ENCODE results near the gene ANKMY2. TPM values are rescaled to one million over a fixed set of nuclear protein-coding genes. Genes with fewer than 3 reads are reported as not detected.
A peak's percentile ranks its signal among the peaks of the same experiment; 100 is the strongest.
"Not testable (repeated sequence)": the region's sequence is repeated elsewhere in the genome, so short reads cannot be mapped to it uniquely, and the experiment has no call there.

ANKMY2 gene
- 10 to 100 TPM; 29.7 to 36.9 (median 35.7) TPM for polyA plus RNA-seq (ENCODE audit: insufficient read length in 4 of 4)

DNA sequence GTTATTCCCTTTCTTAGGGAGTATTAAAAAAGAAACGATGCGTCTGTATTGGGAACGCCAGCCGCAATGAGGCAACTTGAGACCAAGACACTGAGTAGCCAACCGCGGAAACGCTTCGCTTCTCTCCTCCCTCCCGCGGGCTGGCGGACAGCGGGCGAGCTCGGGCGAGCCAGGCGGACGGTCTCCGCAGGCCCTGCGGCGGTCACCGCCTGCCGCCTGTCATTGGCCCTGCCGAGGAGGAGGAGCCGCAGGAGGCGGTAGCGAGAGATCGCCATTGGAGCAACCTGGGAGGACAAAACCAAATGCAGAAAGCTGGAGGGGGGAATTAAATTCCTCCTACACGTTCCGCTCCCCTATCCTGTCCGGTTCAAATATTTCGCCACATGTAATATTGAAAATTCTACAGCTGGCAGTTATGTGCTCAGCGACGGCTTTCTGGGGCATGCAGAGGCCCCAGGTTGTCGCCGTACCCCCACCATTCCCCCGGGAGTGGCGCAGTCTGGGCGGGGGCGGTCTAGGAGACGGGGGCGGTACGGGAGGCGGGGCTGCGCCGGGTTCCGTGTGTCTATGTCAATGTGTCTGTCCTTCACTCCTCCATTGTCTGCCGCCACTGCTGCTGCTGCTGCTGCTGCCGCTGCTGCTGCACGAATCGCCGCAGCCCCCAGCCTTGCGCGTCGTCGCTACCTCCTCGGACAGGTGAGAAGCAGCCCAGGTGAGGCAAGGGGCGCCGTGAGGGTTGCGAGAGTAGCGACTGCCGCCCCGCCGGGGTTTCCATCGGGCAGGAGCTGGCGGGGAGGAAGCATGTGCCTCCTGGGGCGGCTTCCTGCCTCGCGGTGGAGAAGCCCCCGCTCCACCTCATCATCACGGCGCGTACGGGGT, at the start of gene ANKMY2, which contains the start of gene BZW2:
Gene ANKMY2, minus strand, starts transcription at position 162 of the 879 bp plus-strand sequence. CDS start 181 bp downstream, outside the sequence.
Gene BZW2, plus strand, starts transcription at position 589 of the 879 bp plus-strand sequence. CDS start 19,263 bp downstream, outside the sequence.
- DNase-seq (ENCODE audit: low read depth in 4 of 4, low spot score in 3 of 4): peak; percentile 86 to 90 (median 88)

DNA sequence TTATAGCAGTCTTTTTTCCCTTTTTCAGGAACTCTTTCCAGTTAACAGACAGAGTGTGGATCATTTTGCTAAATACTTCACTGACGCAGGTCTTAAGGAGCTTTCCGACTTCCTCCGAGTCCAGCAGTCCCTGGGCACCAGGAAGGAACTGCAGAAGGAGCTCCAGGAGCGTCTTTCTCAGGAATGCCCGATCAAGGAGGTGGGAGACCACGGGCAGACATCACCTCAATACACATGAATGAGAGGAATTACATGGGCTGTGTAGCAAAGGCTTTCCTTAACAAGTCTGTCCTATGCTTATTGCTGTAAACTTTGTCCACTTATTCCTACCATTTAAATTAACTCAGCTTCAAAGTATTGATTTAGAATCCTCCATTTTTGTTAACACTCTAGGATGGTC, 49.3 kb upstream of the ANKMY2 start:
- no peak for DNase-seq (ENCODE audit: low read depth in 4 of 4, low spot score in 3 of 4)

DNA sequence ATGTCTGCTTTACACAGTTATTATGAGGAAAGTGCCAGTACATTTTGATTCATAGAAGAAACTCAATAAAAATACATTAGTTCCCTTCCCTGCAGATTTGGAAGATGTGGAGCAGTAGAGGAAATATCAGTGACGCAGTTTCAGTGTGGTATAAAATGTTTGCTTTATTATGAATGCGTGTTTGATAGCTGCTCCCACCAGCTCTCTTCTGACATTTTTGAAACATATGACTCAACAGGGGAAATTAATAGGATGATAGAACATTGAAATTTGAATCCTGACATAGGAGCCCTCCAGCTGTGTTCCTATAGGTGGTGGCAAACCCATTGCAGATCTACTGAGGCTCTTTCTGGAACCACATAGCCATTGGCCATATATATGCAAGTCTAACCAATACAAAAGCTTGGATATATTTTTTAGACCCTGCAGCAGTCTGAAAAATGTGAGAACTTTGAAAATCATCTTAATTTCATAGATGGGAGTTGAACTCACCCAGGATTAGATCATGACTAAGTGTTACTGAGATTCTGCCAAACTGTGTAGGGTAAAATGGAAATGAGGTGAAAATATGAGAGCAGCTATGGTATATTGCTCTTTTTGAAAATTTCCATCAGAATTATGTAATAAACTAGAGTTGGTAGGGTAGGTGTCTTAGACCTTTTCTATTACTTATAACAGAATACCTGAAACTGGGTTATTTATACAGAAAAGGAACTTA, 48.2 kb upstream of the ANKMY2 start:
- DNase-seq (ENCODE audit: low read depth in 4 of 4, low spot score in 3 of 4): no peak

DNA sequence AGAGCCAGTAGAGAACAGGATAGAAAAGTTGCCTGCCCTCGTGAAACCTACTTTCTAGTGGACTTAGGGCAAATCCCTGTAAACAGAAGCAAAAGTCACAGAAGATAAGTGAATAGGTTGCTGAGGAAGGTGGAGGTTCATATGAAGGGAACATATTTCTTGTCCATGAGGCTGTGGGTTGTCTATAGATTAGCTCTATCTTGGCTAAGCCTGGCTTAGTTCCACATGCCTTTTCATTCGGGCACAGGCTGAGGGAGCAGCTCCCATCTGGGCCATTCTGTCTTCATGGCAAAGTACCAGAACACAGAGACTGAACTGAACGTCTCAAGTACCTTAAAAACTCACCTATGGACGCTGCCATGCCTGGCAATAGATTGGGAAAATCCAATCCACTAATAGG, 45.7 kb upstream of the ANKMY2 start:
- no peak for DNase-seq (ENCODE audit: low read depth in 4 of 4, low spot score in 3 of 4)

DNA sequence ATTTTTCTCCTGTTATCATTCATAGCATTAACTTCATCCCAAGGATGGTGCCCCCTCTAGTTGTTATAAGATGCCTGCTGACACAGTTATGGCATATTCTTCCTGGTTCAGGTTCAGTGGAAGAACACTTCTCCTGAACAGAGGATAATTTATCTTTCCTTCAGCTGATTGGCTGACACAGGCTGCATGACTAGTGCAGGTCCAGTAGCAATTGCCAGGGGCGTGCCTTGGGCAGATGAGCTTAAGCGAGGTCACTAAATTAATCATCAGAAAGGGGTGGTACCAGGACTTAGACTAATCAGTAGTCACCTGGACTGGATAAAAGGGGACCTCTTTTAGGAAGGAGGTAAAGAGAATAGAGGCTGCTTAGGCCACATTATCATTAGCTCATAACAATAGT, 42.7 kb upstream of the ANKMY2 start:
- DNase-seq (ENCODE audit: low read depth in 4 of 4, low spot score in 3 of 4): no peak

DNA sequence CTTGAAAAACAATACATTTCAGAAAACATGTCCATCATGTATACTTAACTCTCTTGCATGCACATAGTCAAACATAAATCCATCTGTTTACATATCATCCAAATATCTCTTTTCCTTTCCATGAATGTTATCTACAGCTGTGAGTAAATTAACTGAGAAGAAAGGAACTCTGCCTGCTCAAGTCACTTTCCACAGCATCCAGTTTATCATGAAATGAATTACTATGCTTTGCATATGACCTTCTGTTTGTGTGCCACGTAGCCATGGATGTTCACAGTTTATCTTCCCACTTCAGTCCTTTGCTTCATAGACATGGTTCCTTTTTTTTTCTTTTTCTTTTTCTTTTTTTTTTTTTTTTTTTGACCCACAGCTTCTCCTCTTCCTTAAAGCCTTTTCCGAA, 40.0 kb upstream of the ANKMY2 start:
- no peak for DNase-seq (ENCODE audit: low read depth in 4 of 4, low spot score in 3 of 4)

DNA sequence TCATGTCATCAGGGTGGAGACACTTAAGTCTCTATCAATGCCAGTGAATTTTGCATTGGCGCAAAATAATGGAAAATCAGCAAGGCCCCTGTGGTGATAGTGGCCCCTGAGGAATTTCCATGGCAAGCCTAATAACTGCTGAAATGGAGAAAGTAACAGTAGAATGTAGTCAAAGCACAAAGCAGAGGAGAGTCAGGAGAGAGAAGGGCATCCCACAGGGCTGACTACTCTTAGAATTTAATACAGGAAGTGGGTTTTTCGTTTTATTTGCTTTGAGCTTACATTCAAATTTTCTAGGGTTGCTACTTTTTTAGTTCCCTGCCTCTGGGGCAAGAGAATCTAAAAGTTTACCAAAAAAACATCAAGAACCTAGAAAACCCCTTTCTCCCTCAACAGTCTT, 39.4 kb upstream of the ANKMY2 start:
- no peak for DNase-seq (ENCODE audit: low read depth in 4 of 4, low spot score in 3 of 4)

DNA sequence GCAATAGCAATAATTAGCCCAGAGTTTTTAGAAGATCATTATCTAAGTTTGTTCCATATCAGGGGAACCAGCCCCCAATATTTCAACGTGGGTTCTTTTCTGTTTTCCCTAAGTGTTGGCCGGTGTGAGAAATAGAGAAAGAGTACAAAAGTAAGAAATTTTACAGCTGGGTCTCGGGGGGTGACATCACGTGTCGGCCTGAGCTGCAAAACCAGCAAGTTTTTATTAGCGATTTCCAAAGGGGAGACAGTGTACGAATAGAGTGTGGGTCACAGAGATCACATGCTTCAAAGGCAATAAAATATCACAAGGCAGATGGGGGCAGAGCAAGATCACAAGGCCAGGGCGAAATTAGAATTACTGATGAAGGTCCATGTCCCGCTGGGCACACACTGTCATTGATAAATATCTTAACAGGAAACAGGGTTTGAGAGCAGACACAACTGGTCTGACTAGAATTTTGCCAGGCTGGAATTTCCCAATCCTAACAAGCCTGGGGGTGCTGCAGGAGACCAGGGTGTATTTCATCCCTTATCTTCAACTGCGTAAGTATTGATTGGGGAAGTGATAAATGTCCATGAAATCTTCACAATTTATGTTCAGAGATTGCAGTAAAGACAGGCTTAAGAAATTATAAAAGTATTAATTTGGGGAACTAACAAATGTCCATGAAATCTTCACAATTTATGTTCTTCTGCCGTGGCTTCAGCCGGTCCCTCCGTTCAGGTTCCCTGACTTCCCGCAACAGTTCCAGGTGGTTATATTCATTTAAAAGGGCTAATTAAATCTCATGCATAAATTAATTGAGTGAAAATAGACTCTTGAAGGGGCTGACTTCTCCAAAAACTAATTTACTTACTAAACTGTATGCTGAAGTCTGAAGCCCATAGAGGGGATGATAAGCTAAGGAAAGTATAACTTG, 33.4 kb upstream of the ANKMY2 start:
- DNase-seq (ENCODE audit: low read depth in 4 of 4, low spot score in 3 of 4): not testable (repeated sequence)

DNA sequence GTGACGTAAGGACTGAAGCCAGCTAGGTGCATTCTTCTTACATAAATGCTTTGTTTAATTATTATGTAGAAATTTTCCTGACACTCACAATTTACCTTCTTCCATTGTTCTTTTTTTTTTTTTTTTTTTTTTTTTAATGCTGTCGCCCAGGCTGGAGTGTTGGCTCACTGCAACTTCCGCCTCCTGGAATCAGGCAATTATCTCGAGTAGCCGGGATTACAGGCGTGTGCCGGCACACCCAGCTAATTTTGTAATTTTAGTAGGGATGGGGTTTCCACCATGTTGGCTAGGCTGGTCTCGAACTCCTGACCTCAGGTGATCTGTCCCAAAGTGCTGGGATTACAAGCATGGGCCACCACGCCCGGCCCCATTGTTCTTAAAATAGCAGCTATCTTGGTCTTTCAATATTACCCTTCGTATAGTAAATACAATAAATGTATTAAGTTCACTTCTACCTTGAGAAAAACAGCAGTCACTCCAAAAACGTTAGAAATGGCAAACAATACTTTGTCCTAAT, 32.5 kb upstream of the ANKMY2 start:
- no peak for DNase-seq (ENCODE audit: low read depth in 4 of 4, low spot score in 3 of 4)

DNA sequence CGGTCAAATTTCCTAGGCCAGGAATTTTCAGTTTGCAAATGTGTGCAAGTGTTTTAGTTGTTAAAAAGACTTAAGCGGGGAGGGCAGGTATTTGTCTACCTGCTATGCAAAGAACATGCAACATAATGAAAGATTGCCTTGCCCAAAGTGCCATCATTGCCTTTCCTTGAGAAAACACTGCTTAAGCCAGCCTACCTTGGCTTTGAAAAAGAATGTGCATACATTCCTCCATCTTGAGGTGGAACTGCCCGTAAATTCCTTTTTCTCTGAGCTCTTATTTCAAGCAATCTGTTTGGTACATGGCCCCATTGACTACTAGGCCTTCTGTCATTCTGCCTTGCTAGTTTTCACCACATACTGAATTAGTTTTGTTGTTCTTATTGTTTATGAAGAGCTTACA, 29.7 kb upstream of the ANKMY2 start:
- DNase-seq (ENCODE audit: low read depth in 4 of 4, low spot score in 3 of 4): no peak

DNA sequence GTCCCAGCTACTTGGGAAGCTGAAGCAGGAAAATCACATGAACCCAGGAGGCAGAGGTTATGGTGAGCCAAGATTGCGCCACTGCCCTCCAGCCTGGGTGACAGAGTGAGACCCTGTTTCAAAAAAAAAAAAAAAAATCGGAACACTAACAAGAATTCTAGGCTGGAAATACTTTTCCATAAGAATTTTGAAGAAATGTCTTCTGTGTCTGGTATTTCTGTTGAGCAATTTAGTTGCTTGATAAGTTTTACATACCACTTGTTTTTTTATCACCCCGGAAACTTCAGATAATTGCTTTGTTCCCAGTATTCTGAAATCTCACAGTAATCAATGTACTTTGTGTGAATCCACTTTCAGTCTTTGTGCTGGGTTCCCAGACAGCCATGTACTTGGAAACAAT, 26.3 kb upstream of the ANKMY2 start:
- no peak for DNase-seq (ENCODE audit: low read depth in 4 of 4, low spot score in 3 of 4)

DNA sequence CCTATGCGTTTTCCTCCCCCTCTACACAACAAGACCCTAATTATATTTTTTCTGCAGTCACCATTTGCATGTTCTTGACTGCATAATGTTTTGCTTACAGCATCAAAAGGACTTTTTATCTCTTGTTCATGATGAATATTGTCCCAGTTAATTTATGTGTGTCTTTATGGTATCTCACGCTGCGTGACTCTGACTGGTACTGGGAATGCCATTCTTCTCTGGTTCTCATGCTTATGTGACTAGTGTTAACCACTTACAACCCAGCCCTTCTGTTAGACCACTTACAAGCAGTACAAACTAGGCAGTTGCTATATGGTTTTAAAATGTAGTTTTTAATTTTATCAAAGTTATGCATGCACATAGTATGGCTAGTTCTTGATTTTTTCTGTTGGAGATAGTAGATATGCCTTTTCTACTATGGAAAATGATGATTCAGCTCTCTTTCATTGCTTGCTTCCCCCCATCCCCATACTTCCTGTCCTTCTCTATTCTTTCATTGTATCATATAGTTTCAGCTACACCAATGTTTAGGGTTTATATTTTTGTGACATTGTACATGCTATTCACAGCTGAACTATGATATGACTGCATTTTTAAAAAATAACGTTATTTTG, 25.3 kb upstream of the ANKMY2 start:
- DNase-seq (ENCODE audit: low read depth in 4 of 4, low spot score in 3 of 4): no peak

DNA sequence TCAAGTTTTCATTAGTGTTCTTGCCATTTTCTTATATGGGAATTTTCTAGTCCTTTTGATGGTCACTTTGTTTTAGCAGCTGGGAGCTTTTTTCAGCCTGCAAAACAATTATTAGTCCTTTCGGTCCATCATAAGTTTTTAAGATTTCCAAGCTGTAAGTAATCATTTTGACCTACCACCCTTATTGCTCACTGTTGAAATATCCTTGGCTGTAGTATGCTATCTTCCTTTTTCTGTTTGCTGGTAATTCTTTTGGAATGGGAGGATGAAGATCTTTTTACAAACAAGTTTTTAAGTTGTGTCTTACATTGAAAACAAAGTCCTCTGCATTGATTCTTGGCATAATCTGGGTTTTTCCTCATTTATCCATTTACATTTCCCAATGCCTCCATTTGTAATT, 24.5 kb upstream of the ANKMY2 start:
- DNase-seq (ENCODE audit: low read depth in 4 of 4, low spot score in 3 of 4): no peak

DNA sequence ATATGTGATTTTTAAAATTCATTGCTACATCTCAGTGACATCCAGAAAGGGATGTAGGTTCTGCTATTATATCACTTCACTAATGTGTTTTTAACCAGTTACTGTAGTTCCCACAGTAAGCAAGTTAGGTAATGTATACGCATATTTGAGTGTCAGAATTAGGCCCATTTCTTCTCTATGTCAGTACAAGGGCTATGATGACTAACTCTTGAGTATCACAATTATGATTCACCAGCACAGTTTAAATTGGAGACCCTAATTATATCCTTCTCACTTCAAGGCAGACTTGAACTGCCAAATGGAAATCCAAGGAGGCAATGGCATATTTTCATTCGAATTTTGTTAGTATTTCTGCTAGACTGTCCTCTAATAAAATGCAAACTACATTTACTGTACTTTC, 24.0 kb upstream of the ANKMY2 start:
- no peak for DNase-seq (ENCODE audit: low read depth in 4 of 4, low spot score in 3 of 4)

DNA sequence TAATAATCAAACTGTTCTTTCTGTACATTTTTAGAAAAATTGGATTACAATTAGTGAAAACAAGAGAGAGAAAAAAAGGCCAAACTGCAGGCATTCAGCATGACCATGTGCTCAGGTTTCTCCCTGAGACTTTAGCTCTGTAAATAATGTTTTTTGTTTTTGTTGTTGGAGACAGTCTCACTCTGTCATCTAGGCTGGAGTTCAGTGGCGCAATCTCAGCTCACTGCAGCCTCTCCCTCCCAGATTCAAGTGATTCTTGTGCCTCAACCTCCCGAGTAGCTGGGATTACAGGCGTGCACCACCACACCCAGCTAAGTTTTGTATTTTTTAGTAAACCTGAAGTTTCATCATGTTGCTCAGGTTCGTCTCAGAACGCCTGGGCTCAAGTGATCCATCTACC, 23.4 kb upstream of the ANKMY2 start:
- no peak for DNase-seq (ENCODE audit: low read depth in 4 of 4, low spot score in 3 of 4)

DNA sequence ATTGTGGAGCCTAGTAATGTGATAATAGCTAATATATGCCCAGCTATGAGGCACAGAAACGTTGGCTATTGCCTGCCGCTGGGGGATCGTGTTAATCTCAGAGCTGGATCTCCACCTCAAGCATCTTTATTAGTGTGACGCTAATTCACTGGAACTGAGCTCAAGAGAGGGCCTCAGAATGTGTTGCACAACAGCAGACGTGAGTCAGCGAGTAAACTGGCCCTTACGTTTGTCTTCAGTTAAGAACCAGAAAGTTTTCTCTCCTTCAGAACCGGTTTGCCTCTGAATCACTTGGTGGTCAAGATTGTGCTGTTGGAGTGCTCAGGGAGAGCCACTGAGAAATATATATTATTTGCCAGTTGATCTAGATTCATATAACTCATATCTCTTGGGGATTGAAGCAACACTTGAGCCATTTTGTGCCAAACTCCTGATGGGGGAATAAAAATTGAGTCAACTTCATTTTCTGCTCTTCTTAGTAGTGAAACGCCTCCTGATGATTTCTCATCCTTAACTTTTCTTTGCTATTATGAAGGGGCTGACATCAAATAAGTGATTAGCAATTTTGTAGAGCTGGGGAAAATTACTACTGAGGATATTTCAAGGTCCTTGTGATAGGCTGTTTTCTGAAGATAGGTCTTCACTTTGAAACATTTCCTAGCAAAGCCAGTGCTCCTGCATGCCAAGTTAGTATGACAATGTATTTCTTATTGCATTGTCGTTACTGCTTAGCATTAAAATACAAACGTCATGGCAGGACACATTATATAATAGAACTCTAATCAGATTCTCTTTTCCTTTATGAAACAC, 22.7 kb upstream of the ANKMY2 start:
- DNase-seq (ENCODE audit: low read depth in 4 of 4, low spot score in 3 of 4): no peak

DNA sequence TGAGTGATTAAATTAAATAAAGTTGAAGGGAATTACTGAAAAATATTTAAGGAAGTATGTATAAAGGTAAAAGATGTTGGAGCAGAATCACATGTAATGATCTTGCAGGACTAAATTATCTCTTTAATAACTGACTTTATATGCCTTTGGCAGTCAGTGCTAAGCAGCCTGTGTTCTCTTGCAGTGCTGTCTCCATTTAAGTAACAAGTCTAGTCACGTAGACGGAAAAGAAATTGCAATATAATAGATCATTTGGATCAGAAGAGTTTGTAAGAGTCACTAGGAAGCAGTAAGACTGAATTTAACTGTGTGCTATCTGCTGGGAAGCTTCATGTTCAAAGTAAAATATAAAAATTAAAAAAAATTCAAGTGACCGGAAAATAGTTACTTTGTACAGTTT, 21.8 kb upstream of the ANKMY2 start:
- DNase-seq (ENCODE audit: low read depth in 4 of 4, low spot score in 3 of 4): no peak

DNA sequence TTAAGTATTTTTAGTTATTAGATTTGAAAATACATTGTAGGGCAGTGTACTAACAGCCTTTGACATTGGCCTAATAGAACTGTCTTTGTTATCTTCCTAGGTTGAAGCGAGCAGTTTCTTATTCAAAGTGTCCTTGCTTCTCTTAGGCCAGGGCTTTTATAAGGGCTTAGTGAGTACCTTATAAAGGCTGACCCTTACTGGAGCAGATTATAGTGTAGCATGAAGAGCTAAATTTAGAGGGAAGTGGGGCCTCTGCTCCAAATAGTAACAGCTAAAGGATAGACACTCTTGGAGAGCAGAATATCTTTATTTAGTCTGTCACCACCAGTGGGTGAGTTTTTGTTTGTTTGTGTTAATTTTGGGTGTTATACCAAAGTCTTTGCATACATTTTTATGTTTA, 16.4 kb upstream of the ANKMY2 start:
- no peak for DNase-seq (ENCODE audit: low read depth in 4 of 4, low spot score in 3 of 4)
